NAMALWA (cell line): Measurements from ENCODE around the gene SETD2.
"Not testable (repeated sequence)": the region's sequence is repeated elsewhere in the genome, so short reads cannot be mapped to it uniquely, and the experiment has no call there.

Experiments used
- DNase-seq: peaks from one replicate; pipeline ENCODE4 v3.0.0-alpha.2; 2015; ENCODE audit warnings: low spot score

SETD2 gene

DNA sequence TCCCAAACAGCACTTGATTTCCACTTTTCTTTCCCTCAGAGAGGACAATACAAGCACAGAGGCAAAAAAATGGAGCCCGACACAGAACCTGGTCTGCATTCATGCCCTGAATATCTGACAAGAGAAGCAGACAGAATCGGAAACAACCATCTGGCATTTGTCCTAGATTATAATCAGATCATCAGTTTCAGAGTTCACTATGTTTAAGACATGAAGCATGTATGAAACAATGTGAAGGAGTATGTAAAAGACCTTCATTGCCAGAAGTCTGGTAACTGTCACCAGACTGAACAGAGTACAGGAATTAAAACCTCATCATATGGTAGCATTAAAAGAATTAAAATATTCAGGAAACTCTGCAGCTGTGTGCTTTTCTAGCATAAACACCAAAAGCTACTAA is 65.0 kb downstream of the SETD2 start:
- no peak for DNase-seq

DNA sequence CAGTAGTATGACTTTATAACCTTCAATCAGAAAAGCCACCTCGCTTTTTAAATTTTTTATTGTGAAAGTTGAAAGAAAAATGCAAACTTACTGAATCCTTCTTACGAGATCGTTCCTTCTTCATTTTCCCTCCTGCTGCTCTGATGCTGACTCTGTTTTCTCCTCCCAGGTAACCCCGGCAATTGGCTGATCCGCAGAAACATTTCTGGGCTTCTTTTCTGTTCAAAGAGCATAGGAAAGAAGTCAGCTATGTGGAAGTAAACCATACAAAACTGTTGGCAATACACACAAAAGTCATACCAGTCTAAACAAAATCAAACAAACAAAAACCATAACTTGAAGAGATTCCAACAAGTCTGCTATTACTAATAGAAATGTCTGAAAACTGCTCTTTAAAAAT is 66.0 kb downstream of the SETD2 start:
- DNase-seq = no peak

DNA sequence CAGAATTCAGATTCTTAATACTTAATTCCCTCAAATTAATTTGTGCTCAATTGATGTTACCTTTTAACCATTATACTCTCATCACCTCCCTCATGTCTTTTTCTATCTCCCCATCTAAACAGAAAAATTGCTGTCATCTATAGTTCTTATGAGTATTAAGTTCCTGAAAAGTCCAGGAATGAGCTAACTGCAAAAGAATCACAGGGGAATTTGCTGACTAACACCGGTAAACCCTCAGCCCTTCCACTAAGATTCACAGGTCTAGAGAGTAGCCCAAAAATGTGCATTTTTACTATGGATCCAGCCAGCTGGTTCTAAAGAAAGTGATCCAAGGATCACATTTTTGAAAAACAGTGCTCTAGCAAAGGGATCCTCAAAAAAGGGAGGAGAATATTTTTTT is 67.0 kb downstream of the SETD2 start:
- no peak for DNase-seq

DNA sequence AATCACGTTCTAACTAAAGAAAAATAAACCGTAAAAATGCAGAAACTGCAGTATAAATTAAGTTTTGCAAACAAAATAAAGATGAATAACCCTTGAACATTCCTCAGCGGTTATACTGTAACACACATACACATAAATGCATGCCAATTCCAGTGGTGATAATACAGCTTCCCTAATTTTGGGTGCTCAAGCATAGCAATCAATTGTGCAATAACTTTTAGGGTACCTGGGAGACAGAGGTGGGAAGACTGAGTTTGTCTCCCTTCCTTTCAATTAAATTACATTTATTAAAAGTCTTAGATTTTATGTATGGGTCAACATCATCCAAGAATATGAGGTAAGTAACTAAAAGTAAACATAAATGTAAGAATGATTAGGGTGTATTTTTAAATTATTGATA is 71.8 kb downstream of the SETD2 start:
- no peak for DNase-seq

DNA sequence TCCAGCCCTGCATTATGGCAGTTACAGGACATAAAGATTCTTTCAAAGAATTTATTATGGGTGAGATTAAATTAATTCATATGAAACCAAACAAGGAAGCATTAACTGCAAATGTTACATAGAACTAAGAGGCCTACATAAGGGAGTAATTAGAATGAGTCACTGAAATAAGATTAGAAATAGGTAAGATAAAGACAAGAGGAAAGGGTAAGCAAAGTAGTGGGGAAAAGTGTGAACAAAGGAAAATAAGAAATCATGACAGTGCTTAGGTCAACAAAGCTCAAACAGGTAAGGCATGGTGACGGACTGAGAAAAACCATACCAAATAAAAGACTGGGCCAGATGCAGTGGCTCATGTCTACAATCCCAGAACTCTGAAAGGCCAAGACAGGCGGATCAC is 74.3 kb downstream of the SETD2 start:
- no peak for DNase-seq

DNA sequence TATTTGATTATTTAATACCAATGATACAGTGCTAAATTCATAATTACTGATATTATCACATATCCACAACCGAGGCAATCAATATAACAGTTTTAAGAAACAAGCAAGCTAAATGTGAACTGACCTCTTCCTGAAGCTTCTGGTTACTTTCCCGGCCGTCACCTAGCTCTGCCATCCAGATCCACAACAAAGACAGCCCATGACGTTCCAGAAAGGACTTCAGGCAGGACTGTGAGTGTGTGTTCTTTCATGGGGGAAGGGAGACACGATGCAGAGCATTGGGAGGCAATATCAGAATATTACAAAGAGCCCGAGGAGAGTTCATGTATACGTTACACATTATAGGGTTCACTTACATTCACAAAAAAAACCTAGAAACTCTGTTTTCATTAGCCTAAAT is 77.8 kb downstream of the SETD2 start:
- no peak for DNase-seq

DNA sequence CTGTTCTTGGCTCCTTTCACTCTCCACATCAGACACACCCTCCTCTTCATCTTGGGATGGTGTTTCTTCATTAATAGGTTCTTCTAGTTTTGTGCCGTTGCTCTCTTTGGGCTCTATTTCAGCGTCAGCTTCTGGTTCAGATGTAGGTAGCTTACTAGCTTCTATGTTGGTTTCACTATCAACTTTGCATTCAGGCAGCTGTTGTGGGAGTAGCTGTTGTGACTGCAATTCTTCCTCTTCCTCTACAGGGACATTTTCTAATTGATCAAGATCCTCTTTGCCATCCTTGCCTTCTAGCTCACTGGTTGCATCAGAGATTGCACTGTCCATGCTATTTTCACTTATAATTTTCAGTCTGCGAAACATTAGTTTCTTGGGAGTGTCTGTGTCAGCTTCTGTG is 80.1 kb downstream of the SETD2 start:
- no peak for DNase-seq

DNA sequence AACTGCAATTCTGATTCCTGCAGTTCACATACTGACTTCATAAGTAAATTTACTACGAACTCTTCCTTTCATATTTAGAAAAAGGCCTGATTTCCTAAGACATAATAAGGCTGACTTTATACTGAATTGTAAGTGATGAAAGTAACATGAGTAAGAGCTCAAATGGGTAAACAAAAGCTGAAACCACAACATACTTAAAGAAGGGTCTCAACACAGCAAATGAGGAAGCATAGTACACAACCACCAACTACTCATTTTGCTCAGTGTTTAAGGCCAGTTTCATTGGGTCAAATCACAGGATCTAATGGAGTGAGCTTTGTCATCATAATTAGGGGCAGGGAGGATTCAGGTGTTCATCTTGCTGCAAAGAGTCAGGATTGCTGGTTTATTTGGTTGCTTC is 81.4 kb downstream of the SETD2 start:
- no peak for DNase-seq

DNA sequence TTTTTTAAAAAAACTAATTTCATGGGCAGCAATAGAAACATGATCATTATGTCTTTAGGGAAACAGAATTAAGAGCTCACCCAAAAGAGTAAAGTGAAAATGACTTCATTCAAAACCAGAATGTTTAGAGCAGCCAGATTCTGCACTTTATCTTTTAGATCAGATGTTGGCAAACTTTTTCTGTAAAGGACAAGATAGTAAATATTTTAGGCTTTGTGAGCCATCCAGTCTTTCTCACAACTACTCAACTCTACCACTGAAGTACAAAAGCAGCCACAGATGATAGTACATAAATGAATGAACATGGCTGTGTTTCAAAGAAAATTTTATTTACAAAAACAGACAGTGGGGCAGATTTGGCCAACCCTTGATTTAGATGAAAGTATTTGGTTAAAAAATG is 84.5 kb downstream of the SETD2 start:
- DNase-seq = no peak

DNA sequence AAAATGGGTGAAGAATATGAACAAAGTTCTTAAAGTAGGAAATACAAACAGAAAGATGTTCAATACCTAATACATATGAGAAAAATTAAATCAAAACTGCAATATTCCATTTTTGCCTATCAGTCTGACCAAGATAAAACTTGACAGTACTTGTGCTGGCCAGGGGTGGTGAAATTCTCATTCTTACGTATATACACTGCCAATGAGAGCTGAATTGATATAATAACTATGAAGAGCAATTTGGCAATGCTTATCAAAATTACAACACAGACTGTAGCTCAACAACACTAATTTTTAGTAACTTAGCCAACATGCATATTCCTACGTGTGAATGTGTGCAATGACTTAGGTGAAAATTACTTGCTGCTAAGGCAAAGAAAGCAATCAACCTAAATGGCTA is 90.2 kb downstream of the SETD2 start:
- no peak for DNase-seq

DNA sequence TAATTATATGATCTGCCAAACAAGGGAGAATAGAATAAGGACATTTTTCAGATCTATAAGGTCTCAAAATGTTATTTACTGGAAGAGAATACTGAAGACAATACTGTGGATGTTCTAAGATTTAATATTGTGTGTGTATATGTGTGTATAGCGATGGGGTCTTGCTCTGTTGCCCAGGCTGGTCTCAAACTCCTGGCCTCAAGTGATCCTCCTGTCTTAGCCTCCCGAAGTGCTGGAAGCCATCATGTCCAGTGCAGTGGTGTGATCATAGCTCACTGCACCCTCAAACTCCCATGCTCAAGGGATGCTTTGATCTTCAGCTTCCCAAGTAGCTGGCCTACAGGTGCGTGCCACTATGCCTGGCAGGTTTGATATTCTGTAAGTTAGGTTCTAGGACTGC is 93.1 kb downstream of the SETD2 start:
- no peak for DNase-seq

DNA sequence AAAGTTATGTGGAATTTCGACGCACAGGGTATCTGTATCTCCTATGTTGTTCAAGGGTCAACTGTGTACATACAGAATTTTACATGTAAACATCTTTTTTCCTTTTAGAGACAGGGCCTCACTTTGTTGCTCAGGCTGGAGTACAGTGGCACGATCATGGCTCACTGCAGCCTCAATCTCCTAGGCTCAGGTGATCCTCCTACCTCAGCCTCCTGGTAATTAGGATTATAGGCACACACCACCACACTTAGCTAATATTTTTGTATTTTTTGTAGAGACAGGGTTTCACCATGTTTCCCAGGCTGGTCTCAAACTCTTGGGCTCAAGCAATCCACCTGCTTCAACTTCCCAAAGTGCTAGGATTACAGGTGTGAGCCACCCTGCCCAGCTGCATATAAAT is 97.7 kb downstream of the SETD2 start:
- DNase-seq = not testable (repeated sequence)

DNA sequence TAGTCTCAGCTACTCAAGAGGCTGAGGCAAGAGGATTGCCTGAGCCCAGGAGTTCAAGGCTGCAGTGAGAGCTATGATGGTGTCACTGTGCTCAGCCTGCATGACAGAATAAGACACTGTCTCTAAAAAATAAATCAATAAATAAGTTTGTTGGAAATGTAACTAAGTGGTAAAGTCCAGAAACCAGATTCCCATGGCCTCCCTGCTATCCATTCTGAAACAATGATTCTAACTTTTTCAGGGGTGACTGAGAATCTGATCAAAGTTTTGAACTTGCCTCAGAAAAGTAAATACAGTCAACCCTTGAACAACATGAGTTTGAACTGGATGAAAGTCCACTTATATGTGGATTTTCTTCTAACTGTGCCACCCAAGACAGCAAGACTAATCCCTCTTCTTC is 98.2 kb downstream of the SETD2 start:
- no peak for DNase-seq

DNA sequence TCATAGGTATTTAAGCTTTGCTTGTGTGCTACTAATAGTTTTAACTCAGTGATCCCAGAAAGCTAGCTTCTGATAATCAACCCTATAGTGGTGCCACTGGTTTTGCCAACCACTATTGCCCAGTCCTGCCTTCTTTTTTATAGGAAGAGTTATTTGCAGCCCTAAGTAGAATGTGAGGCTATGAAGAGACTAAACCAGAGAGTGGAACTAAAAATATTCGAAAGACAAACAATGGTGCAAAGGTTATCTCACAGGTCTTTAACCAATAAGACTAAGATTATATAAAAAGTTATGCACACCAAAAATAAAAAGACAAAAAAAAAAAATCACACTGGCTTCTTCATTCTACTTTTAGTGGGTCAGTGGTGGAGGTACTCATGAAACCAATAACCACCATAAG is 98.9 kb downstream of the SETD2 start:
- no peak for DNase-seq

DNA sequence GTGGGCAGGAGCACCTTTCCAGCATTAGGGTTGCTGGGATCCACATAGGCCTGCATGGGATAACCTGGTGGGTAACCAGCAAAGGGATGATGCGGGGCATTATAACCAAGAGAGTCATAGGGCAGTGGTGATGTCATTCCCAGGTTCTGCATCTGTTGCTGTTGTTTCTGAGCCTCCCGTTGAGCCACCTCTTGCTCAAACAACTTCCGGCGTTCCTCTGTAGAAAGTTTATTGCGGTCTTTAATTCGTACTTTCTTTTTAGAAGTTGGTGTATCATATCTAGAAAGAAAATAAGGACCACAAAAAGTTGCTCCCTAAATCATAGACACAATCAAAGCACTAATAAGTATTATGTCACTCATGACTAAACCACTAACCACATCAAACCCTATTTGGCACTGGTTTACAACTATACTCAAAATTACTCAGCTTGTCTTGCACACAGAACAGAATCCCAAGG is 106.7 kb downstream of the SETD2 start:
- DNase-seq = no peak

DNA sequence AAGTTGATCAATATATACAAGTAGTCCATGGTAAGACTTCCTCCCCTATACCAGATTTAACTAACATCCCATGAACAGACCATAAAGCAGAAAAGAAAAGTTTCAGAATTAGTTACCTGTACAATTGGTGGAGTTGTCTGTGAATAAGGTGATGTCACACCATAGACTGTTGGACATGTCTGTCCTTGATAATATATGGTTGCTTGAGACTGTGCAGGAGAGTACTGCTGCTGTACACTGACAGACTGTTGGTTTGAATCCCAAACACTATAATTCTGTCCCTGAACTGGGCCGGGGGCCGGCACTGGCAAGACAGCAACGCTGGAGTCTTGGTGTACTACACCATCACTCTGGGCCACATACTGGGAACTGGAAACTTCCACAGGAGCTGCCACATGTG is 107.2 kb downstream of the SETD2 start:
- DNase-seq = no peak

DNA sequence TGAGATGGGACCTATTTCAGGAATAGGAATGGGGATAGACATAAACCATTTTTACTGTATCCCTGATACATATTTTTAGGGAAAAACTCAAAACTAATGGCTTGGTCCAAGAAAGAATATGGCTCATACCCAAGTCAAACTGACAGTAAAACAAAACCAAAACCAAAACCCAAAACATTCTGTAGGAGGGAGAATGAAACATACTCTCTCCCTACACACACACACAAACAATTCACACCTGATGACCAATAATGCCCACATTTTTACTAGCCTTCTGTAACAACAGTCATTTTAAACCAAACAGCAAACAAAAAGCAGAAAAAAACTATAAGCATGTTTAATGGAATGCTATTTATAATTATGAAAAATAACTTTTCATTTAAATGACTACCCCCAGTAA is 109.5 kb downstream of the SETD2 start:
- DNase-seq = no peak

DNA sequence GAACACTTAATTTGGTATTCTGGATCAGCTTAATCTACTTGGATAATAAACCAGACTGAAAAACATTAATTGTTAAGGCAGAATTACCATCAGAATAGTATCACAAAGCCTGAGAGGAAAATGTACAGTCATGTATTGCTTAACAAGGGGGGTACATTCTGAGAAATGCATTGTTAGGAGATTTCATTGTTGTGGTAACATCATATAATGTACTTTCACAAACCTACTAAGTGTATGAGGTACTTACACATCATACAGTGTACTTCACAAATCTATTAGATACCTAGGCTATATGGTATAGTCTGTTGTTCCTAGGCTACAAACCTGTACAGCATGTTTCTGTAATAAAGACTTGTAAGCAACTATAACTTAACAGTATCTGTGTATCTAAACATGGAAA is 116.2 kb downstream of the SETD2 start:
- no peak for DNase-seq

DNA sequence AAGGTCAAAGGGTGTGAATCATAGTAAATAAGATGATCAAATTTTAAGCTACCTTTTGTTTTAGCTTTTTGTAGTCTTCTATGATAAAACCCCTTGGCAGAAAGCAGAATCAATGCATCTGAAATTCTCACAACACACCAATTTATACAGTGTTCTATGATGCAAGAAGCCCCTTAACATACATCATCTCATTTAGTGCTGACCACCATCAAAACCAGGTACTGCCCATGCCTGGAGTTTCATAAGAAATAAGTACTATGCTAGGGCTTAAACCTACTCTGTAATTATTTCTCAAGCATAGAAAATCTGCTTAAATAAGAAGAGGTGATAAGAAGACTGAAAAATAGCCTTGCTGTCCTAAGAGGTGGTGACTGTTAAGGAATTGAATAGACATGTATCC is 116.8 kb downstream of the SETD2 start:
- no peak for DNase-seq

DNA sequence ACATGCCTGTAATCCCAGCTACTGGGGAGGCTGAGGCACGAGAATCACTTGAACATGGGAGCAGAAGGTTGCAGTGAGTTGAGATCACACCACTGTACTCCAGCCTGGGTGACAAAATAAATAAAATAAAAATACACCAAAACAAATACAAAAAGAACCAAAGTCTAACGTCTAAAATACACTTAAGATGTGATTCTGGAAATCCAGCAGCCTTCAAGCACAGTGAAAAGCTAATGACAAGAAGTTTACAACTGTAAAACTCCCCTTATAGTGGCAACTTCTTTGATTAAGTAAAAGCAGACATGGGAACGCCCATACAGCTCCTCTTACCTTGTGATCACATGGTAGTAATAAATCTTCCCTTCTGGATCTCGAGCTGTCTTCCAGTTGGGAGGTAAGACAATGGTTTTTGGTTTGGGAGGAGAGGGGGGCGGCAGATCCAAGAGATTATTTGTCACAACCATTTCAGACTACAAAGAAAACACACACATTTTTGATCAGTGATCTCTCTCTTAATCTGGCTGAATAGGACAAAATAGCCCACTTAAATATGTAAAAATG is 121.6 kb downstream of the SETD2 start:
- no peak for DNase-seq

DNA sequence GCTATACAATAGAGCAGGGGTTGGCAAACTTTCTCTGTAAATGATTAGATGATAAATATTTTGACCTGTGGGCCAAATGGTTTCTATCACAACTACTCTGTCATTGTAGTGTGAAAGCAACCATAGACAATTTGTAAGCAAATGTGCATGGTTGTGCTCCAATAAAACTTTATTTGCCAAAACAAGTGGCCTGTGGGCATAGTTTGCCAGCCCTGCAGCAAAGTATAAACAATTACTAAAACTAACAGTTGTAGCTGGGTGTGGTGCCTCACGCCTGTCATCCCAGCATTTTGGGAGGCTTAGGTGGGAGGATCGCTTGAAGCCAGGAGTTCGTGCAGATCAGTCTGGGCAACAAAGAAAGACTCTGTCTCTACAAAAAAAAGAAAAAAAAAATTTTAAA is 122.8 kb downstream of the SETD2 start:
- DNase-seq = no peak

DNA sequence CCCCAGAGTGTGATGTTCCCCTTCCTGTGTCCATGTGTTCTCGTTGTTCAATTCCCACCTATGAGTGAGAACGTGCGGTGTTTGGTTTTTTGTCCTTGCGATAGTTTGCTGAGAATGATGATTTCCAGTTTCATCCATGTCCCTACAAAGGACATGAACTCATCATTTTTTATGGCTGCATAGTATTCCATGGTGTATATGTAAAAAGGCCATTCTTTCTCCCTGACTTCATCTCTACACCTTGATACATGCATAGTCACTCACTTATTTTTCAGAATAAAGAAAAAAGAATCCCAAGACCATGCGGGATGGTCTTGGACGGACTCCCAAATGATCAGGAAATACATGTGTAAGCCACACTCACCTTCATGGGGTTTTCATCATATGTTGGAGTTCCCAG is 126.6 kb downstream of the SETD2 start:
- DNase-seq = not testable (repeated sequence)

DNA sequence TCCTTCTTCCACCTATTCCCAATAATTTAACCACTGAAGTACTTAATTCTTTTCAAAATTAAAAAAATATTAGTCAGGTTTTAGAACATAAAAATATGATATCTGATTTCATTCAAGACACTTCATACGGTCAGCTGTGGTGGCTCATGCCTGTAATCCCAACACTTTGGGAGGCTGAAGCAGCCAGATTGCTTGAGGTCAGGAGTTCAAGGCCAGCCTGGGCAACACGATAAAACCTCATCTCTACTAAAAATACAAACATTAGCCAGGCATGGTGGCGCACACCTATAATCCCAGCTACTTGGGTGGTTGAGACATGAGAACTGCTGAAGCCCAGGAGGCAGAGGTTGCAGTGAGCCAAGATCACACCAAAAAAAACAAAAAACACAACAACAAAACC is 127.8 kb downstream of the SETD2 start:
- no peak for DNase-seq

DNA sequence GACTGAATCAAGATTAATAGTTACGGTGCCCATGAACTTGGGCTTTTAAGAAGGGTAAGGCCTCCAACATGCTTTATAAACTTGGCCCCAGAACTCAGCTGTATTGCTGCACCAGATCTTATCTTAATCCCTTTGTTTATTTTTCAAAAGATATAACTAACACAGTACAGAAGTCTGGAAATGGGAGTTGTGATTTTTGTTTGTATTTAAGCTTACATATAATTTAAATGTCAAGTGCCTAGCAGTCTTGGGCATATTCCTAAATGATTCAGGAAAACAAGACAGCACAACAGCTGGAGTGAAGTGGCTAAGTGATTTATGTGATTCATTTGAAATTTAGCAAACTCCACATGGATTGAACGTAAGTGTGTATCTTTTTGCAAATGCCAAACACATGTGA is 128.3 kb downstream of the SETD2 start:
- no peak for DNase-seq

DNA sequence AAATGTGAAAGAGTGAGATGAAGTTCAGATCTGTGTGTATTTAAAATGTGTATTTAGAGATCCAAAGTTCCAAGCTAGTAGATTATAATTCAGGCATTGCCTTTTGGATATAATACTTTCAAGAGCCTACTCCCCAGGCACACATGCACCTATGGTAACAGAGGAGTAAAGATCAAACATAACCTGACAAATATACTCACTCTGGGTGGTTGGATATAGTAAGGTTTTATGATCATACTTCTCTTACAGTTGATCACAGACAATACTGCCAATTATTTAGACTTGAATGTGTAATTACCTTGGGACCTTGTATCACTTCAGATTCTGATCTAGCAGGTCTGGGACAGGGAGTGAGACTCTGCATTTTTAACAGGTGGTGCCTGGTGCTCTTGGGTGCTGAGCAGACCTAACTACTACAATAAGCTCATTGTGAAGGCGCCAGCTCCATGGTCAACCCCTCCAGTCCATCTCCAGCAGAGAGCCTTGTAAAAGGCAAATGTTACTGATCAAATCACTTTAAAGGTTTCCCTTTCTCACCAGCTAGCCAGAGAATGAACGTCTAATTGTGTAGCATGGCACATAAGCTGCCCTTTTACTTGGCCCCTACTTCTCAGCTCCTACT is 128.9 kb downstream of the SETD2 start:
- DNase-seq = no peak
